ENCODE data around the gene UBC. TPM values are rescaled to one million over a fixed set of nuclear protein-coding genes. Genes with fewer than 3 reads are reported as not detected.

UBC gene
- total RNA-seq, 1 donor from 2014 or later = 859 TPM

DNA sequence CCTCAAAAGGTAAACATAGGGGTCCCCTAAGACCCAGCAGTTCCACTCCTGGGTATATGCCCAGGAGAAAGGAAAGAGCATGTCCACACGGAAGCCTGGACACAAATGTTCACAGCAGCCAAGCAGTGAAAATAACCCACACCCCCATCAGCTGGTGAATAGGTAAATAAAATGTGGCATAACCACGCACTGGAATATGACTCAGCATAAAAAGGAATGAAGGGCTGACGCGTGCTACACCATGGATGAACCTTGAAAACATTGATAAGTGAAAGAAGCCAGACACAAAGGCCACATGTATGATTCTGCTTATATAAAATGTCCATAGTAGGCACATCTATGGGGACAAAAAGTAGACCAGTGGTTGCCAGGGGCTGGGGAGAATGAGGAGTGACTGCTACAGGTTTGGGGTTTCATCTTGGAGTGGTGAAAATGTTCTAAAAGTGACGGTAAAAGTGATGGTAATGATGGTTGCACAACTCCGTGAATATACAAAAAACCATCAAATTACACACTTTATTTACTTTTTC, 47.0 kb downstream of the UBC start:
- intact Hi-C loops (cut with micrococcal nuclease) = no loop called here

DNA sequence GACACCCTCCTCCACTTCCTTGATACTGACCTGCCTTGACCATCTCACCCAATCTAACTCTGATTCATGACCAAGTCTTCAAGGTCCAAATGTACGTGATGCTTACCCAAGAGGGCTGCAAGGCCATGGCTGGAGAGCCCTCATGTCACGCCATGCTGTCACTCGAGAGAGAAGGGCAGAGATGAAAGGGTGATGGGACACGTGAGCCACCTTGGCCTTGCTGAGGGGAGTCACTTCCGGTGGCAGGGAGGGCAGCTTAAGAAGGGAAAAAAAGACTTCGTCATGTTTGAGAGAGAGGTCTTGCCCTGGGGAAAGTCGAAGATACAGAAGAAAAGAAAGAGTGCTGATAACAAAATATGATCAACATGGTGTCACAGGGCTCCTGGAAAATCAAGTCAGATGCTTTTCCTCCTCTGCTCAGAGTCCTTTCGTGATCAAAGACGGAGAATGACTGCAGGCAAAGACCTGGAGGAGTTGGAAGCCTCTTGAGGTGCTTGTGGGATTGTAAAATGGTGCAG, 47.5 kb downstream of the UBC start:
- intact Hi-C loops (cut with micrococcal nuclease) = no loop called here

- intact Hi-C loops (cut with micrococcal nuclease) = no loop called here
Observed at GRCh38 chr12:124866195-124866882, 48.1 kb downstream of the UBC start.

GRCh38 chr12:124865728-124866127, 48.7 kb downstream of the UBC start:
- intact Hi-C loops (cut with micrococcal nuclease) = no loop called here

DNA sequence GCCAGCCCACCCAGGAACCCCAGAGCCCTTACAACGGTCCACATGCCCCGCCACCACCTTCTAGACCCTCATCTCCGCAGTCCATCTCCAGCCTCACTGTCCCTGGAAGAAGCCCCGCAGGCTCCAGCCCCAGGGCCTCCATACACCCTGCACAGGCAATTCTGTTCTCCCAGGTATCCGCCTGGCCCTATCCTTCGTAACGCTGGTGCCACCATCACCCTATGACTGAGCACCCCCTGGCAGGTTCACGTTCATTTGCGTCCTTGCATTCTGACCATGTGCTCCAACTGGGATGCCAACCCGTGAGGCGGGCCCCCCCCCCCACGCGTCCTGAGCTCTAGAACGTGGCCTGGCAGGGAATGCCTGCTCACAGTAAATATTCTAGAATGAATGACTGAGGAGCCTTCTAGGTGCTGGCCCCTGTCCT, 50.1 kb downstream of the UBC start:
- intact Hi-C loops (cut with micrococcal nuclease) = loop anchor here (5.0 kb wide), 3 partner anchors 43 to 297 kb away; partner anchors contain the start of genes BRI3BP and NCOR2

DNA sequence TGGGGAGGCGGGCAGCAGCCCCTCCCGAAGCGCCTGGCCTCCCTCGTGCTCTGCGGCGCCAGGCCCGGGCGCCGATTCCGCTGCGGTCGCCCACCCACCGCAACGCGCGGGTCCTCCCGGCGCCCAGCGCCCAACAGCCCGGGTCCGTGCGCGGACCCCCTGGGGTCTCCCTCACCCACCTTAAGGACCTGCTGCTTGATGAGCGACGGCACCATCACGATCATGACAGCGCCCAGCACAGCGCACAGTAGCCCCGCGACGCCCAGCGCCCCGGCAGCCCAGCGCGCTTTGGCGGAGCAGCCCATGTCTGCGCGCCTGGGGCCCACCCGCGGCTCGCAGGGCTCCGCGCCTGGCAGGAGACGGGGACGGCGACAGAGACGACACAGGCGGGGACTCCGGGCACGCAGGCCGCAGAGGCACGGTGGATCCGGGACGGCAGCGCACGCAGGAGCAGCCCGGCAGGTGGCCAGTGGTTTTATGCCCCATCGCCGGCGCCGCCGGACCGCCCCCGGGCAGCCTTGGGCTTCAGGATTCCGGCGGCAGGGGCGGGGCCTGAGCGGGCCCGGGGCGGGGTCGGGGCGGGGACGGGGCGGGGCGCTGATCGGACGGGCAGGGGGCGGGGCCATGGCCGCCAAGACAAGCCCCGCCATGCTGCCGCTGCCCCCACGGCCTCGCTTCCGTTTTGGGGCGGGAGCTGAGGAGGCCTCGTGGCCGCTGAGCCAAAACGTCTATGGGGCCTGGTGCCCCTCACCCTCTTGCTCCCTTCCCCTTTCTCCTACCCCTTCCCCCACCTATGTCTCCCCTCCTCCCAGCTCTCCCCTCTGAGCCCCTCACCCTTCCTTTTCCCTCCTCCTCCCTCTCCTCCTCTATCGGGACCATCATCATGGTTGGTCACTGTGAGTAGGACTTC, 50.8 kb downstream of the UBC start, which contains the start of gene SCARB1:
Gene SCARB1 (minus strand): TSS at position 449 of the 910 bp plus-strand sequence. CDS start 144 bp downstream, at position 305.
- intact Hi-C loops (cut with micrococcal nuclease) = loop anchor here (5.0 kb wide), 3 partner anchors 44 to 296 kb away; partner anchors contain the start of genes BRI3BP and NCOR2

- intact Hi-C loops (cut with micrococcal nuclease) = loop anchor here (5.0 kb wide), 3 partner anchors 44 to 296 kb away; partner anchors contain the start of genes BRI3BP and NCOR2
Observed at GRCh38 chr12:124862768-124863415, 51.6 kb downstream of the UBC start.

DNA sequence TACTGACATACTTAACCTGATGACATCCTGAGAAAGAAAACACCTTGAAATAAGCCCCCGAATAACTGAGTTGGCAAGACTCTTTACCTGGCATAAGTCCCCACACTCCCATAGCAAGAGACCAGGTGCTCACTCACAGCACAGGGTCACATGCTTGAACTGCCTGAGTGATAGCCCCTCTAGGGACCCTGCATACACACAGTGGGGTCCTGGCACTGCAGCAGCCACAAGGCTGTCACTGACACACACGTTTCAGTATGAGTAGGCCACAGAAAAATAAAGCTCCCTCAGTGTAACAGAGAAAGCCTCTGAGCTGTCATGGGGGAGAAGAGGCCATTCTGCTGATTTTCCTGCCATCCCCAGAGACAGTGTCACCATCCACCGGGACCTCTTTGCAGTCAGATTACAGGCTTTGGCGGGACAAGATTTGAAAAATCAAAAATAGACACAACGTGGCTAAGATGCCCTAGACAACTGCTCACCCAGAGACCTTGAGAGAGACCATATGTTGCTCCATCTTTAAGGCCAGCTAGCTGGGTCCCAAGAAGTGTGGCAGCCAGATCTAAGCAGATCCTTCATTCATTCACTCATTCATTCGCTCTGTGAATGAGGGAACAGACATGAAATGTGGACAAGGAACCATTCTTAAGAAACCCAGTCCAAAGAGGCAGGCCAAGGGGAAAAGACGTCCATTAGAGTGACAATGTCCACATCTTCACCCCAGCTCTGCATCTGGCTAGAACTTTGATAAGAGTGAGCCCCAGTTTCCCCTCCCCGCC, 52.4 kb downstream of the UBC start:
- intact Hi-C loops (cut with micrococcal nuclease) = loop anchor here (5.0 kb wide), 3 partner anchors 45 to 295 kb away; partner anchors contain the start of genes BRI3BP and NCOR2

Other genes starting within 250 kb of the UBC start
- 7.9 and 10.2 TPM in 2 replicates for gene SCARB1, start 50.8 kb downstream of the UBC start, total RNA-seq
- gene DHX37, start 74.5 kb upstream of the UBC start, total RNA-seq = 36.1 and 42.4 TPM in 2 replicates
- gene BRI3BP, start 79.0 kb upstream of the UBC start, total RNA-seq = 27.8 and 28.8 TPM in 2 replicates
- 32.3 and 35.7 TPM in 2 replicates for gene AACS, start 150.8 kb upstream of the UBC start, total RNA-seq